D721Med (cell line): Measurements from ENCODE around the gene IGFBP1.

Experiments used
- DNase-seq: peaks from one replicate; pipeline ENCODE4 v3.0.0; 2011; ENCODE audit warnings: low spot score; ENCODE audit not compliant: insufficient read length
- FAIRE-seq: peaks from 2 replicates; lab custom pipeline; 2011; peaks lifted over from hg19 to GRCh38; lab: Jason Lieb, UNC
- TF ChIP-seq, protein P1 (sequence below): IDR thresholded peaks from 2 replicates; pipeline ENCODE4 v1.5.1; 2012; ENCODE audit warnings: mild to moderate bottlenecking, control low read depth; ENCODE audit not compliant: insufficient read depth; ENCODE audit errors: missing control alignments

Gene IGFBP1

DNA sequence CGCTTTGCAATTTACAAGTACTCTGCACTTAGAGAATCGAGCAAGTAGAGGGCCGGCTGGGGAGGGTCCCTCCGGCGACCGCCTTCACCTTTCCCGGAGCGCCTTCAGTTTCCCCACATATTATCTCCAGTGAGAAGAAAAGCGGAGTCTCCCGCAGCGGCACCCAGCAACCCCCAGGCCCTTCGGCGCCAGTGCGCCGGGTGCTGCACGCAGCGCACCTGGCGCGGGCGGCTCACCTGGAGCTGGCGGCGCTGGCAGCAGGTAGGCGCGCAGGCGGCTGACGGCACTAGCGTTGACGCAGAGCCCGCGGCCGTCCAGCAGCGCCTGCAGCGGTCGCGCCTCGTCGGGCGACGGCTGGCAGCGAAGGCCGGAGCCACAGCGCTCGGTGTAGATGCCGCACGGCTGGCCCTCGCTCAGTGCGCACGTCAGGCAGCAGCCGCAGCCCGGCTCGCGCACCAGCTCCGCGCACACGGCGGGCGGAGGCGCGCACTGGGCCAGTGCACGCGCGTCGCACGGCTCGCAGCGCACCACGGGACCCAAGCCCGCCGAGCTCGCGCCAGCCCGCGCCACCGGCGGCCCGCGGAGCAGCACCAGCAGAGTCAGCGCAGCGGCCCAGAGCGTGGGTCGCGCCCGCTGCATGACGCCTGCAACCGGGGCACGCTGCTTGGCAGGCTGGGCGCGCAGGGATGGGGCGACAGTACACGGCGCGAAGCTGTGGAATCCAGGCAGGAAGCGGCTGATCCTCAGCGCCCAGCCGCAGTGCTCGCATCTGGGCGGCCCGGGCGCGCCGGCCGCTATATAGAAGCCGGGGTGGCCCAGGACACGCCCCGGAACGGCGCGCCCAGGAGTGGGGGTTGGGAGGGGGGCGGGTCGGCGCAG, 32.5 kb downstream of the IGFBP1 start, which contains the start of gene IGFBP3:
Gene IGFBP3 (minus strand): TSS at position 771 of the 879 bp plus-strand sequence. CDS start 132 bp downstream, at position 639.
- DNase-seq (peak; percentile 46), FAIRE-seq (no peak)
- TF ChIP-seq, protein P1, sequence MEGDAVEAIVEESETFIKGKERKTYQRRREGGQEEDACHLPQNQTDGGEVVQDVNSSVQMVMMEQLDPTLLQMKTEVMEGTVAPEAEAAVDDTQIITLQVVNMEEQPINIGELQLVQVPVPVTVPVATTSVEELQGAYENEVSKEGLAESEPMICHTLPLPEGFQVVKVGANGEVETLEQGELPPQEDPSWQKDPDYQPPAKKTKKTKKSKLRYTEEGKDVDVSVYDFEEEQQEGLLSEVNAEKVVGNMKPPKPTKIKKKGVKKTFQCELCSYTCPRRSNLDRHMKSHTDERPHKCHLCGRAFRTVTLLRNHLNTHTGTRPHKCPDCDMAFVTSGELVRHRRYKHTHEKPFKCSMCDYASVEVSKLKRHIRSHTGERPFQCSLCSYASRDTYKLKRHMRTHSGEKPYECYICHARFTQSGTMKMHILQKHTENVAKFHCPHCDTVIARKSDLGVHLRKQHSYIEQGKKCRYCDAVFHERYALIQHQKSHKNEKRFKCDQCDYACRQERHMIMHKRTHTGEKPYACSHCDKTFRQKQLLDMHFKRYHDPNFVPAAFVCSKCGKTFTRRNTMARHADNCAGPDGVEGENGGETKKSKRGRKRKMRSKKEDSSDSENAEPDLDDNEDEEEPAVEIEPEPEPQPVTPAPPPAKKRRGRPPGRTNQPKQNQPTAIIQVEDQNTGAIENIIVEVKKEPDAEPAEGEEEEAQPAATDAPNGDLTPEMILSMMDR, result no peak

- DNase-seq (no peak), FAIRE-seq (no peak)
- TF ChIP-seq, protein P1, result no peak
Observed at GRCh38 chr7:45921381-45921698, 33.1 kb downstream of the IGFBP1 start.

DNA sequence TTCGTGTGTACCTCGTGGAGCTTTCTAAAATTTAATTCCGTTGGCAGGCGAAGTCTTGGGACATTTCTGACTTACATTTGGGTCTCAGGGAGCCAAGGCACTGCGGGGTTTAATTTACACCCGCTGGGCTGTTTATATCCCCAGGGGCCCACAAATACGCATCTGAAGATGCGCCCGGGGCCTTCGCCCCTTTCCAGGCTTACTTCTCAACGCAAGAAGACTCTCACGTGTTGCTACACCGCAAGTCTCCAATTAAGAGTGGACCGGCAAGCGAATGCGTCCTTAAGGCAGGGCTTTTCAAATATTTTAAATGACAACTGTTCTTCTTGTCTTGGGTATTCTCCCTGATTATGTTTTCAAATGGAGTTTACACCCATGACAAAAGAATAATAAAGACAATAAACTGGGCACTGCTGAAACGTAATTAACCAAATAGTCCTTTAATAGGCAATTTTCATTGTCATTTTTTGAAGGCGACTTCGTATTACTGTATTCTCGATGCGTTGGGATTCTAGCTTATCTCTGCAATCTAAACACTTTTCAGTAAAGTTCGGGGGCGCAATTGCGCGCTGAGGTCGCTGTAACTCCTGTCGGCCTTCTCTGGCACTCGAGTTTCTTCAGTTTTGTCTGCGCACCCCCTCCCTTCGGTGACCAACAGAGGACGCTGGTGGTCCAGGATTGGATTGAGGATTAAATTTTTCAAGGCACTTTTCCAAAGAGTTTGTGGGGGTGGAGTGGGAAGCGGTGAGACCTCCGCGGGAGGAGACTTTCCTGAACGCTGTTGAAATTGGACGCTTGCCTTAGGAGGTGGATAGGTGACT, 33.6 kb downstream of the IGFBP1 start:
- DNase-seq (no peak), FAIRE-seq (no peak)
- TF ChIP-seq, protein P1, result peak; percentile 90

GRCh38 chr7:45922810-45923209, 34.5 kb downstream of the IGFBP1 start:
- TF ChIP-seq, protein P1, result no peak
- FAIRE-seq (no peak), DNase-seq (no peak)

DNA sequence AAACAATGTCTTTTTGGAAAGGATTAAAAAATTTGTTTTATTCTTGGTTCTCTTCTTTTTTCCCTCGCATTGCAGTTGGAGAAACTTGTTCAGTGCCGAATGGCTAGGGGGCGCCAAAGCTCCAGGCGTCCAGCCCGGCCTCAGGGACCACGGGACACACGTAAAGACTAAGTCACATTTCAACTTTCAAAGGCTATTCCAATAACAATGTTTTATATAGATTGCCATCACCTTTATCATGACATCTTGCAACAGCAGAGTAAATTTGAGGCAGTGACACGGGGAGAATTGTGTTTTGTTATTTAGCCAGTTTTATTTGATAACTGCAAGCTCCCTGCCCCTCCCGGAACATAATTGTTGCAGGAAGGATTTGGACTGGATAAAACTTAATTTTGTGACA, 35.0 kb downstream of the IGFBP1 start:
- FAIRE-seq, result no peak
- DNase-seq, result no peak
- TF ChIP-seq, protein P1, result peak; percentile 94

DNA sequence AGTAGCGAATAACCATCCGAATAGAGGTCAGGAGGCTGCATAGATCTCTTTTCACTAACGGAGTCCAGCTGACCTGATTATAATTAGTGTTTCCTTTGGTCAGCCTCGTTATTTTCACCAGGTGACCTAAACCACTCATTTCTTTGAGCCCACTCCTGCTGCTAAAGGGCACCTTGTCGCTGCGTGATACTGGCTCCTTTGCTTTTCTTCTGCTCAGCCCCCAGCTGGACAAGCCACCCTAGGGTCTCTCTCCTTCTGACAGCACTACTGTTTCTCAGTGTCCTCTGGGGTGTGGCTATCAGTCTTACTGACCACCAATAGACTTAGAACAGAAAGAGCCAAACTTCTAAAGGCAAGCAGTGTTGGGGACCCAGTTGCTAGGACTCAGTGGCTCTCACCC, 35.5 kb downstream of the IGFBP1 start:
- TF ChIP-seq, protein P1, result no peak
- DNase-seq (no peak), FAIRE-seq (no peak)
